NB4 (cell line): ENCODE results near the gene NFIX.

ENCODE experiments used
- DNase-seq: peaks from one replicate; pipeline ENCODE4 v3.0.0; 2010; ENCODE audit warnings: low read depth
- H3K4me3 ChIP-seq: one replicate; pipeline ENCODE4 v1.5.1; 2011; ENCODE audit warnings: mild to moderate bottlenecking, low read depth, low read length, moderate library complexity
- CTCF ChIP-seq: IDR thresholded peaks from one replicate; pipeline ENCODE4 v1.5.1; 2012; ENCODE audit warnings: low read depth, low read length
- MYC ChIP-seq: IDR thresholded peaks from 2 replicates; pipeline ENCODE4 v1.6.1; 2011; ENCODE audit warnings: low read depth, low read length
- POLR2A ChIP-seq: IDR thresholded peaks from 2 replicates; pipeline ENCODE4 v1.6.1; 2011; ENCODE audit warnings: mild to moderate bottlenecking; ENCODE audit not compliant: insufficient read length; ENCODE audit errors: extremely low read depth
- TF ChIP-seq, protein P1 (sequence below): IDR thresholded peaks from 2 replicates; pipeline ENCODE4 v1.6.1; 2011; ENCODE audit warnings: low read depth, low read length

Gene NFIX

DNA sequence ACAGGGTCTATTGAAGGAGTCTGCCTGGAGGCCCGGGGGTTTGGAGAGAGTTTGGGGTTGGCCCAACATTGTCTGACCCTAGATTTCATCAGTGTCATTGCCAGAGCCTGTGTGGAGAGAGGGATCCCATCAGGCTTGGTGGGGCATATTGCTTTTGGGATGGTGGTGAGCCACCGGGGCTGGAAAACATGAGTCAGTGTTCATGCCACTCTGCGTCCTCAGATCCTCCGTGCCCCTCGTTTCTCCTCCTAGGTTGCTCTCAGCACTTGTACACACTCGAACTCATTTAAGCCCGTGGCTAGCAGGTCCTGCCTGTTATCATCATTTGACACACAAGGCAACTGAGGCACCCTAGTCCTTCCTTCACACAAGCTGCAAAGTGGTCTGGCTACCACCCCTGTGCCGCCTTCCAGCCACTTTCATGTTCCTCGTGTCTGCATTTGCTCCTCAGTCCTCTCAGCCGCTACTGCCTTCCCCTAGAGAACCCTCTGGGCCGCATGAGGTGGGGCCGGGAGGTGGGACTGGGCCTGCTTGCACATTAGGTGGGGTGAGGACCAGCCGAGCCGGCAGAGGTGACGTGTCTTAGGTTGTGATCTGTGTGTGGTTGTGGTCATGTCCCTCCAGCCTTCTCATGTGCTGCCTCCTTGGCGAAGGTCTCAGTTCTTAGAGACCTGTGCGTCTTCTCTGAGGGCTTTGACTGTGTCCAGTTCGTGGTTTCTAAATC, 126.4 kb downstream of the NFIX start:
- H3K4me3 ChIP-seq: no peak overlapping the region
- TF ChIP-seq CTCF (no peak), MYC (no peak), POLR2A (no peak)
- TF ChIP-seq, protein P1, sequence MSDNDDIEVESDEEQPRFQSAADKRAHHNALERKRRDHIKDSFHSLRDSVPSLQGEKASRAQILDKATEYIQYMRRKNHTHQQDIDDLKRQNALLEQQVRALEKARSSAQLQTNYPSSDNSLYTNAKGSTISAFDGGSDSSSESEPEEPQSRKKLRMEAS: no peak
- no peak for DNase-seq

- DNase-seq: no peak
- no peak for TF ChIP-seq POLR2A
- H3K4me3 ChIP-seq: no peak overlapping the region
Measured at GRCh38 chr19:13122275-13122878, 127.1 kb downstream of the NFIX start.

- TF ChIP-seq POLR2A: no peak
- TF ChIP-seq, protein P1: no peak
- no peak for TF ChIP-seq CTCF
- no peak for TF ChIP-seq MYC
- DNase-seq: no peak
- no peak overlapping the region for H3K4me3 ChIP-seq
Measured at GRCh38 chr19:13122980-13123957, 128.0 kb downstream of the NFIX start.

- H3K4me3 ChIP-seq: no peak overlapping the region
- TF ChIP-seq POLR2A (no peak), CTCF (no peak), MYC (no peak)
- TF ChIP-seq, protein P1: no peak
- no peak for DNase-seq
Measured at GRCh38 chr19:13127051-13127450, 131.8 kb downstream of the NFIX start.

GRCh38 chr19:13127811-13128575, 132.7 kb downstream of the NFIX start:
- DNase-seq: no peak
- TF ChIP-seq CTCF (no peak), MYC (no peak), POLR2A (no peak)
- TF ChIP-seq, protein P1: no peak
- no peak overlapping the region for H3K4me3 ChIP-seq
